Mesothelial cell of epicardium (in vitro differentiated cells): Measurements from ENCODE around the gene DACH2. TPM values are rescaled to one million over a fixed set of nuclear protein-coding genes. Genes with fewer than 3 reads are reported as not detected.

Experiments
- DNase-seq, 2 experiments: peaks; one replicate each; pipeline ENCODE4 v3.0.0; 2021; ENCODE audit warnings: low spot score in 2 of 2; ENCODE audit not compliant: unreplicated experiment in 2 of 2
- H3K27ac Mint-ChIP-seq: 2 replicates; pipeline ENCODE4 v1.8.0; 2021; ENCODE audit warnings: mixed read lengths
- H3K27me3 Mint-ChIP-seq: 2 replicates; pipeline ENCODE4 v1.8.0; 2021; ENCODE audit warnings: low read depth, mixed read lengths
- H3K36me3 Mint-ChIP-seq: 2 replicates; pipeline ENCODE4 v1.8.0; 2021; ENCODE audit warnings: mixed read lengths
- H3K4me1 Mint-ChIP-seq: 2 replicates; pipeline ENCODE4 v1.8.0; 2021; ENCODE audit warnings: mixed read lengths
- H3K4me3 Mint-ChIP-seq: 2 replicates; pipeline ENCODE4 v1.8.0; 2021; ENCODE audit warnings: mild to moderate bottlenecking, moderate library complexity, mixed read lengths
- H3K9me3 Mint-ChIP-seq: 2 replicates; pipeline ENCODE4 v1.8.0; 2021; ENCODE audit warnings: mixed read lengths
- CTCF ChIP-seq: fragments of 200-600 bp; sonication (generic); IDR thresholded peaks from one replicate; pipeline ENCODE4 v1.5.0; 2021; ENCODE audit warnings: antibody characterized with exemption; ENCODE audit not compliant: unreplicated experiment
- total RNA-seq: library from RNA; stranded (reverse); gene quantifications from 3 replicates; pipeline ENCODE4 v1.2.1, GENCODE V29; 2021

DACH2 gene
- total RNA-seq, 1 donor from 2014 or later: 16.3 TPM

- DNase-seq: no peak
- H3K36me3 Mint-ChIP-seq: no peaks in the 10 kb centered on the region
- H3K27me3 Mint-ChIP-seq: peaks cover 6% of the 10 kb centered on the region
- H3K4me1 Mint-ChIP-seq: peaks cover 1% of the 10 kb centered on the region
- no peak for TF ChIP-seq CTCF
- no peaks in the 10 kb centered on the region for H3K9me3 Mint-ChIP-seq
- no peak overlapping the region for H3K4me3 Mint-ChIP-seq
- H3K27ac Mint-ChIP-seq: no peak overlapping the region
These were observed 11.2 kb upstream of the DACH2 start for GRCh38 chrX:86137071-86137470.

GRCh38 chrX:86141786-86142185, 6.5 kb upstream of the DACH2 start:
- Mint-ChIP-seq H3K4me3 (no peak overlapping the region), H3K36me3 (no peaks in the 10 kb centered on the region), H3K27me3 (peaks cover 42% of the 10 kb centered on the region), H3K27ac (no peak overlapping the region), H3K9me3 (no peaks in the 10 kb centered on the region), H3K4me1 (no peaks in the 10 kb centered on the region)
- no peak for DNase-seq
- TF ChIP-seq CTCF: no peak

GRCh38 chrX:86146102-86146501, 2.1 kb upstream of the DACH2 start:
- Mint-ChIP-seq H3K4me3 (no peak overlapping the region), H3K27me3 (peaks cover 75% of the 10 kb centered on the region)
- TF ChIP-seq CTCF: no peak

GRCh38 chrX:86148594-86148993, 343 bp downstream of the DACH2 start:
- DNase-seq: no peak
- Mint-ChIP-seq H3K36me3 (no peaks in the 10 kb centered on the region), H3K4me1 (peaks cover 32% of the 10 kb centered on the region), H3K9me3 (no peaks in the 10 kb centered on the region), H3K27me3 (peaks cover 65% of the 10 kb centered on the region), H3K4me3 (peak overlapping the region; percentile 93), H3K27ac (peak overlapping the region; percentile 72)
- TF ChIP-seq CTCF: no peak

More at GRCh38 chrX:86146102-86146501, 2.1 kb upstream of the DACH2 start:
- no peak overlapping the region for H3K27ac Mint-ChIP-seq
- no peaks in the 10 kb centered on the region for H3K9me3 Mint-ChIP-seq
- H3K4me1 Mint-ChIP-seq: peaks cover 28% of the 10 kb centered on the region
- no peak for DNase-seq
- H3K36me3 Mint-ChIP-seq: no peaks in the 10 kb centered on the region

GRCh38 chrX:86149119-86149518, 868 bp downstream of the DACH2 start:
- peaks cover 32% of the 10 kb centered on the region for H3K4me1 Mint-ChIP-seq
- TF ChIP-seq CTCF: no peak
- no peaks in the 10 kb centered on the region for H3K36me3 Mint-ChIP-seq
- peaks cover 60% of the 10 kb centered on the region for H3K27me3 Mint-ChIP-seq
- no peak for DNase-seq
- no peak overlapping the region for H3K27ac Mint-ChIP-seq
- H3K4me3 Mint-ChIP-seq: peak overlapping the region; percentile 93
- no peaks in the 10 kb centered on the region for H3K9me3 Mint-ChIP-seq

GRCh38 chrX:86154553-86154952, 6.3 kb downstream of the DACH2 start:
- Mint-ChIP-seq H3K4me1 (peaks cover 22% of the 10 kb centered on the region), H3K36me3 (no peaks in the 10 kb centered on the region)
- no peak for DNase-seq

More at GRCh38 chrX:86154553-86154952, 6.3 kb downstream of the DACH2 start:
- Mint-ChIP-seq H3K27me3 (peaks cover 22% of the 10 kb centered on the region), H3K9me3 (no peaks in the 10 kb centered on the region), H3K4me3 (no peak overlapping the region), H3K27ac (no peak overlapping the region)
- TF ChIP-seq CTCF: no peak
